LNCaP clone FGC (cell line): ENCODE data around the gene TMEM45A.

ENCODE experiments used
- DNase-seq: peaks from one replicate; pipeline ENCODE4 v3.0.0-alpha.2; 2011; ENCODE audit warnings: low read depth
- H3K4me3 ChIP-seq: 2 replicates; pipeline ENCODE4 v1.5.1; 2011; ENCODE audit warnings: mild to moderate bottlenecking, low read depth, low read length, control low read depth
- CTCF ChIP-seq: IDR thresholded peaks from 2 replicates; pipeline ENCODE4 v1.5.1; 2012; ENCODE audit warnings: mild to moderate bottlenecking; ENCODE audit not compliant: control insufficient read depth, insufficient read depth; ENCODE audit errors: extremely low read depth

The TMEM45A gene

GRCh38 chr3:100563652-100564211, 71.3 kb downstream of the TMEM45A start:
- no peak overlapping the region for H3K4me3 ChIP-seq
- DNase-seq, result no peak
- TF ChIP-seq CTCF, result no peak

GRCh38 chr3:100570811-100571210, 78.4 kb downstream of the TMEM45A start:
- no peak overlapping the region for H3K4me3 ChIP-seq
- DNase-seq, result no peak
- TF ChIP-seq CTCF, result no peak

- no peak for DNase-seq
- TF ChIP-seq CTCF, result no peak
Observed at GRCh38 chr3:100574536-100574935, 82.1 kb downstream of the TMEM45A start.

GRCh38 chr3:100575704-100576103, 83.3 kb downstream of the TMEM45A start:
- TF ChIP-seq CTCF, result no peak
- no peak for DNase-seq
- H3K4me3 ChIP-seq, result no peak overlapping the region

More at GRCh38 chr3:100574536-100574935, 82.1 kb downstream of the TMEM45A start:
- no peak overlapping the region for H3K4me3 ChIP-seq

GRCh38 chr3:100577382-100578008, 85.1 kb downstream of the TMEM45A start:
- H3K4me3 ChIP-seq, result no peak overlapping the region
- no peak for TF ChIP-seq CTCF
- no peak for DNase-seq

GRCh38 chr3:100578646-100579045, 86.2 kb downstream of the TMEM45A start:
- DNase-seq, result no peak
- no peak for TF ChIP-seq CTCF
- H3K4me3 ChIP-seq, result no peak overlapping the region

- no peak for DNase-seq
- no peak overlapping the region for H3K4me3 ChIP-seq
- TF ChIP-seq CTCF, result no peak
Observed at GRCh38 chr3:100580147-100580546, 87.7 kb downstream of the TMEM45A start.
